NCI-H2227 (cell line): ENCODE results near the gene INS.
"Not testable (repeated sequence)": the region's sequence is repeated elsewhere in the genome, so short reads cannot be mapped to it uniquely, and the experiment has no call there.

Source experiments
- DNase-seq: peaks from one replicate; lab custom pipeline; 2025; ENCODE audit not compliant: unreplicated experiment; lab: John Stamatoyannopoulos, UW

INS gene

DNA sequence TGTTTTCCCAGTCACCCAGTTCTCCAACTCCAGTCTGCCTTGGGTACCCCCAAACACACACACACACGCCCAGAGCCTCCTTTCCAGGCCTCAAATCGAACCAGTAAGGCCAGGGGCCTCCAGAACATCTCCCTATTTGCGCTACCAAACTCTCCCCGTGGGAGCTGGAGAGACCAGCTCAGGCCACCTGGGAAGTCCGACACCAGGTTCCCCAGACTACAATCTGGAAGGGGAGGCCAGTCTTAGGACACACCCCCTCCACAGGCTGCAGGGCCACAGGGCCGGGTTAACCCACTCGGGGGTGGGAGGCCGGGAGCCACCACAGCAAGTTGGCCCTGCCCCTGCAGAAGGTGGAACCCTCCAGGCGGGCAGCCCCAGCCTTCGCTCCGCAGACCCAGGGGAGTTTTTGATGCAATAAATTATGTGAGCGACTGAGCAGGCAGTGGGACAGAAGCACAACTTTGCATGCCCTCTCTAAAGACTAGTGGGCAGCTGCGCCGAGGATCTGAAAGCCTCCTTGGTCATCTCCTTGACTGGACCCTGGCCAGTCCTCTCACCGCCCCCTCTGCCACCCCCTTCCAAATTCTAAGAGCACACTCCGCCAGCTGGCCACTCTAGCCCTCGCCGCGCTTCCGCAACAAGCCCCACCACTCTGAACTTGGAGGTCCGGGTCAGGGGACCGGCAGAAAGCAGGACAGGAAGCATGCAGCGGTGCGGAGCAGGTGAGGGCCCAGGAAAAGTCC is 24.6 kb downstream of the INS start:
- no peak for DNase-seq

DNA sequence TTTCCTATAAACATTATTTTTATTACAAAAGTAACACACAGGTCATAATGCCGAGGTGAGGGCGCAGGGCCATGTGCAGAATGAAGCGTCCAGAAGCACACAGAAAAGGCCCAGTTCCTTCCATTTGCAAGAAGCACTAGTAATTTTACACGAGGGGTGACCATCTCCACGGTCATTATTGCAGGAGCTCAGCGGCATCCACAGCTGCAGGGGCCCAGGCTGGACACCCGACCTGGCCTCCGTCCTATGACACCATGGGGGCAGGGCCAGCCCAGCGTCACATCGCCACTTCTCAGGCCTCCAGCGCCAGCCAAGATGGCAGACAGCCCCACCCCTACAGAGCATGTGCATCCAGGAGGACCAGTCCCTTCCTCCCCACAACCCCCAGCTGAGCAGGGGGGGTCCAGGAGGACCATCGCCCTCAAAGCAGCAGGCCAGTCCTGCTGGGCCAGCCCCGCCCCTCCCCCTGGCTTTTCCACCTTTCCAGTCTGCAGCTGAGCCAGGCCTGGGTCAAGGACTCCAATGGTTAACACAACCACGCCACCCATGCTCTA is 25.3 kb downstream of the INS start:
- DNase-seq, result no peak

DNA sequence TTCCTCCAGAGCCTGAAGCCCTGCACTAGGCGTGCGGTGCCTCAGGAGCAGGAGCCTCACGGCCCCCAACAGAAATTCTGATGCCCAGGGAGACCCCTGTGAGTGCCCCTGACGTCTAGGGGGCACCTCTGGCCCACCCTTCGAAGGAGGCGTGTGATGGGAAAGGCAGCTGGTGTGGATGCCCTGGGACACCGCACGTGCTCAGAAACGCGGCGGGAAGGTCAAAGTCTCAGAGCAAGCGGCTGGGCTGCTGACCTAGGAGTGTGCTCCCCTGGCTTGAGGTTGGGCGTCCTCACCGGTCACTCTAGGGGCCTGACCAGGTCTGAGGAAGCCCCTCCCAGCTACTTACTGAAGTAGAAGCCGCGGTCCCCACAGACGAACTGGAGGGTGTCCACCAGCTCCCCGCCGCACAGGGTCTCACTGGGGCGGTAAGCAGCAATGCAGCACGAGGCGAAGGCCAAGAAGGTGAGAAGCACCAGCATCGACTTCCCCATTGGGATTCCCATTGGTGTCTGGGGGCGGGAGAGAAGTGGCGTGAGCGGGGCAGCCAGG is 25.9 kb downstream of the INS start:
- DNase-seq, result no peak

DNA sequence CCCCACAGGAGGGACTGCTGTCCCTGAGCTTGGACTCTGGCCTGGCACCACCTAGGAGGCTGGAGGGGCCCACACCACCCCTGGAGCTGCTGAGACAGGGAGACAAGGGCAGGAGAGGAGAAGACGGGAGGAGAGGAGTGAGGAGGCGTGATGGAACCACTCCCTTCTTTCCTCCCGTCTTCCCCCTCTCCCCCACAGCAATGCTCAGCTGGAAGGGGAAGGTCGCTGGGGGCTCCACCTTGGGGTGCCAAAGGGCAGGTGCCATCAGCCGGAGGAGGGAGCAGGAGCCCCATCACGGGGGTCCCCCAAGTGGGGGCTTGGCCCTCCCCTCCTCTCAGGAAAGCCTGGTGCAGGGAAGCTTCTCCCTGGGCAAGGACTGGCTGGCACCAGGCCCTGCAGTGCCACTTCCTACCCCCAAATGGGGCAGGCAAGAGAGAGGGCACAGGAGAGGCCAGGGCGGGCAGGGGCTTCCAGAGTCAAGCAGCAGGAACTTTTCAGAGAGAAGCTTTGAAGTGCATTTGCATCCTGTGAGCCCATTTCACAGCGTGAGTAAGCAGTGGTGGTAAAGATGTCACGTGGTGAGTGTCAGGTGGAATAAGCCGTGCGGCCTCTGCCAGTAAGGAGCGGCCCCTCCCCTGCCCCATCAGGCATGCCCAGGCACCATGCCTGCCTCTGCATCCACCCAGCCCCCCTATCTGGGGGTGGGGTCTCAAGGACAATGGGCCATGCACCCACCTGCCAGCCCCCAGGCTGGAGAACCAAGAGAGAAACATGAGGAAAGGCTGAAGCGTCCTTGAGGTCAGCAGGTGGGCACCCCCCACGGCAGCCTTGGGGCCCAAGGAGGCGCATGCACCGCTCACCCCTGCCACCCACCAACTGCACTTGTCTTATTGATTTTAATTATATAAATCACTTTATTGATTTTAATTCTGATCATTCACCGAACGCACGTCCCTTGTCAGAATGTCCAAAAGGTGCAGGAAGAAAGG is 26.7 kb downstream of the INS start:
- DNase-seq, result no peak

DNA sequence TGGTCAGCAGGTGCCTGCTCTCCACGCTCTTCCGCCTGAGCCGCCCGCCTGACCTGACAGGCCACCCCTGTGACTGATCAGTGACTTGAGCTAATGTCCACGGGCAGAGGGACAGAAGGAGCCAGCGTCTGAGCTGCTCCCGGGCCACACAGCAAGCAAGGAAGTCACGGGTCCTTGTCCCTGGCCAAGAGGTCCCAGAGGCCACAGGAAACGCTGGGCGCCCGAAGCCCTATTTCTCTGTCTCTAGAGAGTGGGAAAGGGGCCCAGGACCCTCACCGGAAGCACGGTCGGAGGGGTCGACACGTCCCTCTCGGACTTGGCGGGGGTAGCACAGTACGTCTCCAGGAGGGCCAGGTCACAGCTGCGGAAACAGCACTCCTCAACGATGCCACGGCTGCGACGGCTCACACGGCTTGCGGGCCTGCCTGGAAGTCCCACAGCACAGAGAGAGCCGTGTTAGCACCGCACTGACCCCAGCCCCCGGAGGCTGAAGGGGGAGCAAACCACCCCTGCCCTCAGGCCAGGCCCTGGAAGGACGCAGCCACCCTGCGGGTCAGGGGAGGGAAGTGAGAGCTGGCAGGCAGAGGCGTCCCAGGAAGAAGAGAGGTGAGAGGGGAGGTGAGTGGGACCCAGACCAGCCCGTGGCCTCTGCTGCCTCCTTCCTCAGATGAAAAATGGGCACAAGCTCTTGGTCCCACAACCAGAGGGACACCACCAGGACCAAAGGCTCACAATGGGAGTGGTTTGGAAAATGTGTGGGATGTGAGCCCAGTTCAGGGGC is 27.6 kb downstream of the INS start:
- DNase-seq, result no peak

DNA sequence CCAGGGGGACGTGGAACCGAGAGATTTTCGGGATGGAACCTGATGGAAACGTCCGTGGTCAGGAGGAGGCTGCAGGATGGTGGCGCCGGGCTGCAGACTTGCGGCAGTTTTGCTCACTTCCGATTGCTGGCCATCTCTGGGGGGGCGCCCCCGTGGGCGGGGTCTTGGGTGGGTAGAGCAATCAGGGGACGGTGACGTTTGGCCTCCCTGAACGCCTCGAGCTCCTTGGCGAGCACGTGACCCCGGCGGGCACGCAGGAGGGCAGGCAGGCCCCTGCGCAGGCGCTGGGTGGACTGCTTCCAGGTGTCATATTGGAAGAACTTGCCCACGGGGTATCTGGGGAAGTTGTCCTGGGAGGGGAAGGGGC is 28.2 kb downstream of the INS start:
- no peak for DNase-seq

DNA sequence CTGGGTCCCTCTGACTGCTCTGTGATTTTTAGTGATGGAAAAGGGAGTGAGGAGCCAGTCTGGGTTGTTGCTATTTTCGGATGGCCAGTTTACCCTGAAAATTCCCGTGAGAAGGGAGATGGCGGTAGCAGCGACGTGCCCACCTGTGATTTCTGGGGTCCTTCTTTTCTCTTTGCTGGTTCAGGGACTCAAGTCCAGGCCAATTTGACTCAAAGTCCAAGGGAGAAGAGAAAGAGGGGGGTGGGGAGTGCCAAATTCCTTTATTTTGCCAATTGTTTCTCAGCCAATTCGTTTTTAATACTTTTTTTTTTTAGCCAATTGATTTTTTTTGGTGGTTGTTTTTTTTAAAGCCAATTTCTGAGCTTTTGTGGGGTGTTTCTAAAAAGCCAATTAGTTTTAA is 28.8 kb downstream of the INS start:
- no peak for DNase-seq

DNA sequence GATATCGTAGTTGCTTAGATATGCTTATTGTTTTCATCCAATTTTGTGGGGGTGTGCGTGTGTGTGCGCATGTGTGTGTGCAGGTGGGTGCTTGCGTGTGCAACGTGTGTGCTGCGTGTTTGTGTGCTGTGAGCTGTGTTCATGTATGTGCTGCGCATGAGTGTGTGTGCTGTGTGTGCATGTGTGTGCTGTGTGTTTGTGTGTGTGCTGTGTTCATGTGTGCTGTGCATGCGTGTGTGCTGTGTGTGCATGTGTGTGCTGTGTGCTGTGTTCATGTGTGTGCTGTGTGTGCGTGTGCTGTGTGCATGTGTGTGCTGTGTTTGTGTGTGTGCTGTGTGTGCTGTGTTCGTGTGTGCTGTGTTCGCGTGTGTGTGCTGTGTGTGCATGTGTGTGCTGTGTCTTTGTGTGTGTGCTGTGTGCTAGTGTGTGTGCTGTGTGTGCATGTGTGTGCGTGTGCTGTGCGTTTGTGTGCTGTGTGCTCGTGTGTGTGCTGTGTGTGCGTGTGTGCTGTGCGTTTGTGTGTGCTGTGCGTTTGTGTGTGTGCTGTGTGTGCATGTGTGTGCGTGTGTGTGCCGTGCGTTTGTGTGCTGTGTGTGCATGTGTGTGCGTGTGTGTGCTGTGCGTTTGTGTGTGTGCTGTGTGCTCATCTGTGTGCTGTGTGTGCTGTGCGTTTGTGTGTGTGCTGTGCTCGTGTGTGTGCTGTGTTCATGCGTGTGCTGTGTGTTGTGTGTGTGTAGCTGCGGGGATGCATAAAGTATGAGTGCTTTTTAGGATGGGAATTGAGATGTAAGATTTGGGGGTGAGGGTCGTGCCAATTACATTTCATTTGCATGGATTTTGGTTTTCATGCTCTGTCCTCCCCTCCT is 29.4 kb downstream of the INS start:
- no peak for DNase-seq

DNA sequence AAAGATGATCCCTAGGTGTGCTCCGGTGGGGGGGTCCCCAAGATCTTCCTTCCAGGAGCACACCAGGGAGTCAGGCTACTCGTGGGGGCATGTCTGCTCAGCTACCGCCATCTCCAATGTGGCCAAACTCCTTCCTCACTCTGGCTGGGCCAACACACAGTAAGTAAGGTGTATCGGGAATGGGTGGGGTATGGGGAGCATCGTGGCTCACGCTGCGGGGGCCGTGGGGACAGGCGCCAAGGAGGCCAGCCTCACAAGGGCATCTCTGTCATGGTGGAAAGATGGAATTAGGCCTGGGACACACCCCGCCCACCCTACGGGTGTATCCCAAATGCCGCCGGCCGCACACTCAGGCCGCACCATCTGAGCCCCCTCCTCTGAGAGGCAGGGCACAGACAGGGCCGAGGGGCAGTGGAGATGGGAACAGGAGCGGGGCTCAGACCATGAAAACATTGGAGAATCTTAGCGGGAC is 30.1 kb downstream of the INS start:
- DNase-seq, result no peak

DNA sequence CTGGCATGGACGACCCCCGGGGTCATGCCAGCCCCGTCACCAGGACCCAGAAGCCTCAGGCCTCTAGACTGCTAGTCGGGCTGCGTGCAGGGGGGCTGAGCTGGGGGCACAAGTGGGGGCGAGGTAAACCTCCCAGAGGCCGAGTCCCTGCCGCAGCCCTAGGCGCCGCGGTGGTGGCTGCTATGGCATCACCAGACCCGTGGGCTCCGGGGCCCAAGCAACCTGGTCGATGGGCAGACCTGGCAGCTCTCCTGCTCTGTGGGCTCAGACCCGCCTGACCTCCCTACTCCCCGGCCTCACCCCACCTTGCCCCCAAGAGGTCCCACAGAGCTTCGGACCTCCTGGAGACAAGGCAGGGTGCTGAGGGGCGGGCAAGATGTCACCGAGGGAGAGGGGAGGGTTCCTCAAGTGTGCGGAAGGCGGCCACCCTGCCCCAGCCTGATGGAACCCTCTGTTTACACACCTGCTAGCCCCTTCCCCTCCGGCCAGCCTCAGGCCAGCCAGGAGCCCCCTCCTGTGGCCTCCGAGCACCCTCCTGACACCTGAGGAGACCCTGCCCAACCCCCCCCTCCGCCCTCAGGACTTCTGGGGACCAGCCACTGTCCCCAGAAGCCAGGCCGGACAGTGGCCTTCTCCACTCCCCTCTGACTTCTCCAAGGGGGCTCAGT is 31.2 kb downstream of the INS start:
- DNase-seq, result no peak

DNA sequence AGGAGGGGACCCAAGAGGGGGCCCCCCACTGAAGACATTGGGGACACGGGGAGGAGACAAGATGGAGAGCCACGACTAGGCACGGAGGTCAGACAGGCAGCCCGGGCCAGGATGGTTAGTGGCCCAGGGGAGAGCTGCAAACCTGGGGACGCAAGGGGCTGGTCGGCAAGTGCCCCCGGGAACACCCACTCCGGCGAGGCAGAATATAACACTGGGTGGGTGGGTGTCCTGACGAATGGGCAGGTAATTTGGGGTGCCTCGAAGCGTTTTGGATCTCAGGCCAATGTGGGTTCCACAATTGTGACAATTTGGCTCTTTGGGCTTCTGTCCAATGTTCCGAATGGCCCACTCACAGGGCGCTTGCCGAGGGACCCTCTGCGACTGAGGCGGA is 31.7 kb downstream of the INS start:
- DNase-seq, result no peak

DNA sequence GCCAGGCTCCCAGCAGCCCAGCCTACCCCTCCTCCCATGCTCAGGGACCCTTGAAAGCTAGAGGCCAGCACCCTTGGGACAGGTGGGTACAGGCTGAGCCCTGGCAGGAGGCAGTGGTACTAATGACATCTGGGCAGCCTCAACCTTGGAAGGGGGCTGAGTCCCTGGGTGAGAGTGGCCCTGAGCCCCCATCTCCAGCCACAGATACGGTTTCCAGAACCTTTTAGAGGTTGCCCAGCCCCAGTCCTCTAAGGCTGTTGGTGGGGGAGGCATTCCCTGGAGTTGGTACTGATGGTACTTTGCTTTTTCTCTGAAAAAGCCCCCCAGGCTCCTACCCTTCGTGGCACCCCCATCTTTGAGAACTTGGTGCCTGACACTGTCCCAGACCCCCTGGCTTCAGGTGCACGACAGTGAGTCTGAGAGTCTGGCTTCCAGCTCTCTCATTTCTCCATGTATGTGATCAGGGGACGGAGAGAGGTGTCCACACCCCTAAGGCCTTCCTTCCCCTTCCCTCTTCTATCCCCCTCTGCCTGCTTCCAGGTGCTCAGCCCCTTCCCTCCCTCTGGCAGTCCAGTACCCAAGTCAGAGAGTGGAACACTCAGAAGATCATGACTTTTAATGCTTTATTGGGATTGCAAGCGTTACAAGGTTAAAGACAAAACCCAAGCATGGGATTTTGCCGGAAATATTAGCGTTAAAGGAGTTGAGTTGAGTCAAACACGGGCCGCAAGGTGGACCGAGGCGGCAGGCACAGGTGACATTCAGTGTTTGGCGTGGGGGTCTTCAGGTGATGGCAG is 32.3 kb downstream of the INS start:
- DNase-seq, result no peak

DNA sequence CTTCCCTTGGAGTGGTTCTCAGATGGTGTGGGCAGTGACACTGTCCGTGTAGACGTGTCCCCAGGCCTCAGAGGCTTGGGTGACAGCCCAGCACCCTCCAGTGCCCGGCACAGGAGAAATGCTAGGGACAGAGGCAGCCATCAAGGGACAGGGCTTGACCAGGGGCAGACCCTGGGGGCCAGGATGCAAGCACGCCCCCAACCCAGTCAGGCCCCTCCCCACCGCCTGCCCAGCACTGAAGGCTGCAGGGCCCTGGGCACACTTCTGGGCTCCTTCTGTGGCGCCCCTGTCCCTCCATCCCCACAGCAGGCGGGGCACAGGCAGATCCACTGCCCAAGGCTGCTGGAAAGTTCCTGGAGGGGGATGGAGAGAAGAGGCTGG is 32.9 kb downstream of the INS start:
- DNase-seq, result no peak

DNA sequence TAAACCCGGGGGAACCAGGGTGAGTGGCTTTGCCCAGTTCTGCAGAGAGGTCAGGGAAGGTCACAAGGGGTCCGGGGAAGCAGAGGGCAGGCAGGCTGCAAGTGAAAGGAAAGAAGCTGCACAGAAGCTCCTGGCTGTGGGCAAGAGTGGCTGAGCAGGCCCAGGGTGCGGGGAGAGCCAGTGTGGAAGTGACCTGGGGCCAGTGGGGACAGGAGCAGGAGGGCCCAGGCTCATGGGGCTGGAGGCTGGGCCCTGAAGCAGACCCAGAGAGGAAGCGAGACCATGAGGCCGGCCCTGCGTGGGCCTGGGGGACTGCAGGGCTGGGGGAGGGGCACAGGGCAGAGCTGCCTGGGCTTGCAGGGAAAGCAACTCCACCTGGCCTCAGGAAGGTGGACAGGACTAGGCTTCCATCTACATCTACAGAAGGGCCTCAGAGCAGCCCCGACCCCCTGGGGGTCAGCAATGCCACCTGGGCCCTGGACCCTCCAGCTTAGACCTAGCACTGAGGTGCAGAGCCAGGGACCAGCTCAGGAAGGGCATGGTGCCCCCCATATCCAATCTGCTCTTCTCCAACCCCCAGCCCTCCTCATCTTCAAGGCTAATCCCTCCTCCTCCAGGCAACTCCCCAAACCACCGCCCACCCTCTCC is 33.4 kb downstream of the INS start:
- DNase-seq, result no peak

DNA sequence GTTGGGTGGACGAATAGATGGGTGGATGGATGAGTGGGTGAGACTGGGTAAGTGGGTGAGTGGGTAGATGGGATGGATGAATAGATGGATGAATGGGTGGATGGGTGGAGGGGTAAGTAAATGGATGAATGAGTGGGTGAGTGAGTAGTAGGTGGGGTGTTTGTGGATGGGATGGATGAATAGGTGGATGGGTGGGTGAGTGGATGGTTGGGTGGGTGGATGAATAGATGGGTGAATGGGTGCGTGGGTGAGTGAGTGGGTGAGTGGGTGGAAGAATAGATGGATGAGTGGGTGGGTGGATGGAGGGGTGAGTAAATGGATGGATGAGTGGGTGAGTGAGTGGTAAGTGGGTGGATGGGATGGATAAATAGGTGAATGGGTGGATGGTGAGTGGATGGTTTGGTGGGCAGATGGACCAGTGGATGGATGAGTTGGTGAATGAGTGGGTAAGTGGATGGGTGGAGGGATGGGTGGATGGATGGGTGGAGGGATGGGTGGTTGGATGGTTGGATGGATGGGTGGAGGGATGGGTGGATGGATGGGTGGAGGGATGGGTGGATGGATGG is 34.4 kb downstream of the INS start:
- DNase-seq, result no peak

DNA sequence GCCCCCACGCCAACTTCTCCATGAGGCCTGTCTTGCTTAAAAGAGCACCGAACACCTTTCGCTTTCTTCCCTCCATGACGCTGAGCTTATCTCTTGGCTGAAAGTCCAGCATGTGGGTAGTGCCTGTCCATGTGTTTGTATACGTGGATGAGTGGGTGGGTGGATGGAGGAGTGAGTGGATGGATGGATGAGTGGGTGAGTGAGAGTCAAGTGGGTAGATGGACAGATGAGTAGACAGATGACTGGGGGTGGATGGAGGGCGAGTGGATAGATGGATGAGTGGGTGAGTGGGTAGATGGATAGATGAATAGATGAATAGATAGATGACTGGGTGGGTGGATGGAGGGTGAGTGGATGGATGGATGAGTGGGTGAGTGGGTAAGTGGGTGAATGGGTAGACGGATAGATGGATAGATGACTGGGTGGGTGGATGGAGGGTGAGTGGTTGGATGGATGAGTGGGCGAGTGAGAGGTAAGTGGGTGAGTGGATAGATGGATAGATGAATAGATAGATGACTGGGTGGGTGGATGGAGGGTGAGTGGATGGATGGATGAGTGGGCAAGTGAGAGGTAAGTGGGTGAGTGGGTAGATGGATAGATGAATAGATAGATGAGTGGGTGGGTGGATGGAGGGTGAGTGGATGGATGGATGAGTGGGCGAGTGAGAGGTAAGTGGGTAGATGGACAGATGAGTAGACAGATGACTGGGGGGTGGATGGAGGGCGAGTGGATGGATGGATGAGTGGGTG is 36.1 kb downstream of the INS start:
- not testable (repeated sequence) for DNase-seq

DNA sequence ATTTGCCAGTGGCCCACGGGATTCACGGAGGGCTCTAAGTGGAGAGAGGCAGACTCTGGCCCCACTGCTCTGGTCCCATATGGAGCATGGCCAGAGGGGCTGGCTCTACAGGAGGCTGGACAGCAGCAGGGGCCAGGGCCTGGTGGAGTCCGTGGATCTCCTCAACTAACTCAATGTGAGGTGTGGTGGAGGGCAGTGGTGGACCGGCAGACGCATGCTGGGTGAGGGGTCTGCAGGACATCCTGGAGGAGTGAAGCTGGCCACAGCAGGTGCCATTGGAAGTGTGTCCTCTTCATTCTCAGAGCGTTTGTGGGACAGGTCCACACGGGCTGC is 37.4 kb downstream of the INS start:
- DNase-seq, result no peak
